GM21526 (cell line): Measurements from ENCODE around the gene HGD.

Experiments
- ATAC-seq: cut with Tn5 transposase; IDR thresholded peaks from one replicate; pipeline ENCODE4 v1.9.1; 2021; ENCODE audit warnings: moderate library complexity; ENCODE audit not compliant: unreplicated experiment, low FRiP score

HGD gene

GRCh38 chr3:120596853-120597223, 85.2 kb downstream of the HGD start:
- no peak for ATAC-seq

DNA sequence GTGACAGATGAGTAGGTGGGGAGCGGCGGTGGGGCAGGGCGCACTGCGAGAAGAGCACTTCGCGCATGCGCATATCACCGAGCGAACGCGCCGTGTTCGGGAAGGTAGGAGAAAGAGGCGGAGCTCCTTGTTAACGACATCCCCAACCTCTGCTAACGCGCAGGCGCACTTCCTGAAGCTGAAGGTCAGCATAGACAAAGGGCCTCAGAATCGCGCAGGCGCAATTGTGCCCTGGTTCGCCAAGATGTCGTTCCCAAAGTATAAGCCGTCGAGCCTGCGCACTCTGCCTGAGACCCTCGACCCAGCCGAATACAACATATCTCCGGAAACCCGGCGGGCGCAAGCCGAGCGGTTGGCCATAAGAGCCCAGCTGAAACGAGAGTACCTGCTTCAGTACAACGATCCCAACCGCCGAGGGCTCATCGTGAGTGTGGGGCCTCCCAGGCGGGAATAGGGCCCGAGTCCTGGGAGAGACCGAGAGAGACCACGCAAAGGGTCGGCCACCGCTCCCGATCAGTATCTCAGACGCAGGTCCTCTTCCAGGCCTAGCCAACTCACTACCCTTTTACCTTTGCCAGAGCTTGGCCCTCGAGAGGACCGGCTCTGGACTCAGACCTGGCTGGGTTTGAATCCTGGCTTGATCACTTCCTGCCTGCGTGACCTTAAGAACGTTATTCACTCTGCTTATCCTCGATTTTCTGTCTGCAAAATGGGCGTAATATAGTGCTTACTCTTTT, 85.8 kb downstream of the HGD start, which contains the start of gene NDUFB4:
NDUFB4 (plus strand) TSS at position 221 of the 737 bp plus-strand sequence; CDS start at position 245, 24 bp downstream.
- peak; percentile 94 for ATAC-seq

- ATAC-seq, result no peak
Measured at GRCh38 chr3:120595788-120596115, 86.3 kb downstream of the HGD start.

- ATAC-seq, result no peak
Measured at GRCh38 chr3:120587332-120587975, 94.6 kb downstream of the HGD start.
